HG02763 (cell line): ENCODE results near the gene RERE.
A peak's percentile ranks its signal among the peaks of the same experiment; 100 is the strongest.

Source experiments
- ATAC-seq: cut with Tn5 transposase; IDR thresholded peaks from one replicate; pipeline ENCODE4 v1.9.1; 2021; ENCODE audit warnings: mild to moderate bottlenecking, moderate library complexity; ENCODE audit not compliant: unreplicated experiment

Gene RERE

DNA sequence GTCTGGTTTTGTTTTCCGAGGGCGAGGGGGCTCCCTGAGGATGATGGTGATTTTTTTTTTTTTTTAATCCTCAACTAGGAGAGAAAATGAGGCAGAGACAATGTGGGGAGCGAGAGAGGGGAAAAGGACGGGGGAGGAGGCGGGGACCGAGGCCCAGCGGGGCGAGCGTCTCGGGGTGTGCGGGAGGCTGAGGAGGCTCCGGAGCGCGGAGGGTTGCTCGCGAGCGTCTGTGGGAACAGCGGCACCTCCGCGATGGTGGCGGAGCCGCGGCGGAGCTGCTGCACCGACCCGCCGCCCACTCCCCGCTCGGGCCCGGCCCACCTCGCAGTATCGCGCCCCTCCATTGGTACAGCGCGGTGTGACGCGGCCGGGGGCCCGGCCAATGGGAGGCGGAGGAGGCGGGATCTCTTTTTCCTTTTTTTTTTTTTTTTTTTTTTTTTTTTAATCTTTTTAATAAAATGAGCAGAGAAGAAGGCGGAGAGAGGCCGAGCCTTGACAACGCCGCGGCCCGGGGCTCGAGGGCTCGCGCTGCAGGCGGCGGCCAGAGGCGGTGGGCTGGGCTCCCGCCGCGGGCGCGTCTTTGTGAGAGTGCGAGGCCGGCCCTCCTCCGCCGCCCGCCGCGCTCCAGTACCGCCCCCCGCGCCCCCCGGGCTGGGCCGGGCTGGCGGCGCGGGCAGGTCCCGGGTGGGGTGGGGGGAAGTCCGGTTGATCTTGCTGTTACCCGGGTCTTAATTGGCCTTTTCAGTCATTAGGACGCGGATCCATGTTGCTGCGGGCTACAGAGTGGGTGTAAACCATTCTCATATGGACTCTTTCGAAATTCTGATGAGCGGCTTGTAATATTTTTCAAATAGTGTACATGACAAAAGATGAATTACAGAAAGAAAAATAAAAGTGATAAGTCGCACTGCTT lies at the start of gene RERE:
TSS of gene RERE (minus strand) at position 229 of the 913 bp plus-strand sequence.
- ATAC-seq: peak; percentile 93

DNA sequence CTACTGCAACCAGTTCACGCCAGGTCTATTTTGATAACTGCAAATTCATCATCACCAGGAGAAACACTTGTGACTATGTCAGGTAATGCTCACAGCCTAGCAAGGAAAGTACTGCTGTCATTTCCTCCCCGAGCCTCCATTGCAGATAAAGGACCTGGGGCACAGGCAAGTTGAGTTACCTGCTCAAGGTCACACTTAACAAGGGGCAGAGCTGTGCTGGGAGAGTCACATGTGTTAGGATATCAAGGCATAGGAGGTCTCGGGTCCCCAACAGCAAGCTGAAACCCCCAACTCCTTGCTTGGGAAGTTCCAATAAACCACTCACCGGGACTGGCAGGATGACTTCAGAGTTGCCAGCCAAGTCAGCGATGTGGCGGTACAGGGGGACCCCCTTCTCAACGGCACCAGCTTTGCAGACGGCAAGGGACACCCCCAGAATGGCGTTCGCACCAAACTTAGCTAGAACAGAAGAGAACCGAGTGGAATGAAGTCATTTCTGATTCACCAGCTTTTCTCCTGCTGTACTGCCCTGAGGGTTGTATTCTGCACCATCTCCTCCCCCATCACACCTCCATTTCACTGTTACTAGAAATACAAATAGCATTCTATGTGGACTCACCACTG lies 49.5 kb upstream of the RERE start:
- ATAC-seq: no peak

DNA sequence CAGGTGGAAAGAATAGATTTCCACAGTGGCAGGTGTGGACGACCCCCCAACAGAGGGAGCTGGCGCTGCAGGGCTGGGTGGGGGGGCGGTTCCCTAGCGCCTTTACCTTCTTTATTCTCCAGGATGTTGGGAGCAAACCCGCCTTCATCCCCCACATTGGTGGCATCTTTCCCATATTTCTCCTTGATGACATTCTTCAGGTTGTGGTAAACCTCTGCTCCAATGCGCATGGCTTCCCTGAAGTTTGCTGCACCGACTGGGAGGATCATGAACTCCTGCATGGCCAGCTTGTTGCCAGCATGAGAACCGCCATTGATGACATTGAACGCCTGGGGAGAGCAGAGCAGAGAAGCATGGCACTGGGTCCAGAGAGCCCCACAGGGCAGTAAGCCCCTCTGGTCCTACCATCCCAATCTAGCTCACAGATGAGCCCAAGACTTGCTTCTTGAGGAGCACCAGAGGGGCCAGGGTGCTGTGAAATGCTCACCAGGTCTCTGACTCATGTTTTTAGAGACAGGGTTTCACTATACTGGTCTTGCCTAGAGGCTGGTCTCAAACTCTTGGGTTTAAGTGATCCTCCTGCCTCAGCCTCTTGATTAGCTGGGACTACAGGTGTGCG lies 48.8 kb upstream of the RERE start:
- no peak for ATAC-seq

DNA sequence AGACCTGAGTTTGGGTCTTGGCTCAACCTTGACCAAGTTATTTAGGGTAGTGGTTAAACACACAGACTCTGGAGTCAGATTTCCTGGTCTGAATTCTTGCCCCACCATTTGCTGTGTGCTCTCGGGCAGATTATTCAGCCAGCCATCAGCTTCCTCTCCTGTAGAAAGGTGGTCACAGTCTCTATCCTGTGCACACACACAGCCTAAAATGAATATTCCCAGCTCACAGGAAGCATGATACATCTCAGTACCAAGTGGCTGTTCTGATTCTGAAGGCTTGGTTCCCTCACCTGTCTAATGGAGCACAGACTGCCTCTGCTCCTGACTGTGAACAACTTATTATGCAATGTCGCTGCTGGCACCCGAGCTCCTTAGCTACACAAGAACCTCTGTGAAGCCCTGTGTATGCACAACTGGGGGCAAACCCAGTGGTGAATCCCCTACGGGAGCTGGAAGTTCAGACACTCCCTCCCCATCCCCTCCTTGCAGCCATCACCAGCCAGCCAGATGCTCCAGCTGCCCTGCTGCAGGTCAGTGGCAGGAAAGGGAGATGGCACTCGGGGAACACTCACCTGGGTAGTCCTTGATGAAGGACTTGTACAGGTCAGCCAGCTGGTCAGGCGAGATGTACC lies 47.4 kb upstream of the RERE start:
- no peak for ATAC-seq

DNA sequence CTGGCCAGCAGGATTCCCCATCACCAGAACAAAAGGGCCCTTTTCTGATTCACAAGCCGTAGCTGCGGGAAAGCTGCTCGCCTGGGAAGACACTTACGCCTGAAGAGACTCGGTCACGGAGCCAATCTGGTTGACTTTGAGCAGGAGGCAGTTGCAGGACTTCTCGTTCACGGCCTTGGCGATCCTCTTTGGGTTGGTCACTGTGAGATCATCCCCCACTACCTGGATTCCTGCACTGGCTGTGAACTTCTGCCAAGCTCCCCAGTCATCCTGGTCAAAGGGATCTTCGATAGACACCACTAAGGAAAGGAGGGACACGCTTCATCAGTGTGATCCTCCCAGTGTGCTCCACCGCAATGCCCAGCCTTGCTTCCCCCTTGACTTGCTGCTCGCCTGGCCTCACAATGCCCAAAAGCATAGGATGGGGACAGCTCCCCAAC lies 46.4 kb upstream of the RERE start:
- ATAC-seq: no peak

DNA sequence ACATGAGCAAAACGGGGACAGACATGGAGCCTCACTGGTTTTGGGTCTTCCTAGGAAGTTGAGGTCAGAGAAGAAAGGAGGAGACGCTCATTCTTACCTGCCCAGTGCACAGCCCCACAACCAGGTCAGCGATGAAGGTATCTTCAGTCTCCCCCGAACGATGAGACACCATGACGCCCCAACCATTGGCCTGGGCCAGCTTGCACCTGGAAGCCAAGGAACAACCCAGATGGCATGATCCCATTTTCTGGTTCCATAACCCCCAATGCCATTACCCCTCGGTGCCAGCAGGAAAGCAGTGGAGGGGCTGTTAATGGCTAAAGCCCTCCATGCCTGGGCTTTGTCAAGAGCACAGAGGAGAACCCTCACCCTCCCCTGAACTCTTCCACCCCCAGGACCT lies 45.7 kb upstream of the RERE start:
- no peak for ATAC-seq

DNA sequence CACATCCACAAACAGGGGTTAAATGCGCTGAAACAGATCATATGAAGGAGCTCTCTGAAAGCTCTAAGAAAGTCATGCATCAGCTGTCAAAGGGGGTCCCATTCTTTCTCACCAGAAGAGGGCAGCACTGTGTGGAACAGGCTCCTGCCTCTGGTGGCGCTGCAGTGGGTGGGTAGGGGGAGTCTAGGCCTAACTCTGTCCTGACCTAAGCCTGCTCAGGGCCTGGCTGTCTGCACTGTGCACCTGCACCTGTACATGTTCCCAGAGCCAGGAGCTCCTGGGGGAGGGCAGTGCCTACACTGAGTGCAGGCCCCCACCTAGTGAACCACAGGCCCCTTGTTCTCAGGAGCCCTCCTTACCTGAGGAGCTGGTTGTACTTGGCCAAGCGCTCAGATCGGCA lies 45.1 kb upstream of the RERE start:
- ATAC-seq: no peak

DNA sequence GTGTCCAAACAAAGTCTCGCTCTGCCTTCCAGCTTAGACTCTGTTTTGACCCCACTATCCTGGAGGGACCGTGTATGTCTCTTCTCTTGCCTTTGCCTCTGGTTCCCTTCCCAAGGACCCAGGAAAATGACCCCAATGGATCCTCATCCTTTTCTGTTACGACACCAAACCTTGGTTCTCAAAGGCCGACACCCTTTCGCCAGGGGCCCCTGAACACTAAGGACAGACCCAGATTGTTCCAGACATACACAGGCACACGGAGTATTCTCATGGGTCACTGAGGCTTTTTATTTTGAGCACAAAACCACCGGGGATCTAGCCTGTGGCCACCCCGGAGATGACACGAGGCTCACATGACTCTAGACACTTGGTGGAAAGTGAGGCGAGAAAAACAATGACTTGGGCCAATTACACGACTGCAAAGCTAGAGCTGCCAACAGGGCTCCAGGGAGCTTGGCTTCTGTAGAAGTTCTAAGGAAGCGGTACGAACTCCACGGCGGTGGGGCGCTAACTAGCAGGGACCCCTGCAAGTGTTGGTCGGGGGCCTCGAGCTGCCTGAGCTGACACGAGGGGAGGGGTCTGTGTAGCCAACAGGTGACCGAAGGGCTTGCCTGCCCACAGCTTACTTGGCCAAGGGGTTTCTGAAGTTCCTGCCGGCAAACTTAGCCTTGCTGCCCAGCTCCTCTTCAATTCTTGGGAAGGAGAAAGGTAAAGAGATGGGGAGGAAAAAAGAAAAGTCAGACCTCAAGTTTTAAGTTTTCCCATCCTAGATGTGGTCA lies 43.5 kb upstream of the RERE start:
- no peak for ATAC-seq

DNA sequence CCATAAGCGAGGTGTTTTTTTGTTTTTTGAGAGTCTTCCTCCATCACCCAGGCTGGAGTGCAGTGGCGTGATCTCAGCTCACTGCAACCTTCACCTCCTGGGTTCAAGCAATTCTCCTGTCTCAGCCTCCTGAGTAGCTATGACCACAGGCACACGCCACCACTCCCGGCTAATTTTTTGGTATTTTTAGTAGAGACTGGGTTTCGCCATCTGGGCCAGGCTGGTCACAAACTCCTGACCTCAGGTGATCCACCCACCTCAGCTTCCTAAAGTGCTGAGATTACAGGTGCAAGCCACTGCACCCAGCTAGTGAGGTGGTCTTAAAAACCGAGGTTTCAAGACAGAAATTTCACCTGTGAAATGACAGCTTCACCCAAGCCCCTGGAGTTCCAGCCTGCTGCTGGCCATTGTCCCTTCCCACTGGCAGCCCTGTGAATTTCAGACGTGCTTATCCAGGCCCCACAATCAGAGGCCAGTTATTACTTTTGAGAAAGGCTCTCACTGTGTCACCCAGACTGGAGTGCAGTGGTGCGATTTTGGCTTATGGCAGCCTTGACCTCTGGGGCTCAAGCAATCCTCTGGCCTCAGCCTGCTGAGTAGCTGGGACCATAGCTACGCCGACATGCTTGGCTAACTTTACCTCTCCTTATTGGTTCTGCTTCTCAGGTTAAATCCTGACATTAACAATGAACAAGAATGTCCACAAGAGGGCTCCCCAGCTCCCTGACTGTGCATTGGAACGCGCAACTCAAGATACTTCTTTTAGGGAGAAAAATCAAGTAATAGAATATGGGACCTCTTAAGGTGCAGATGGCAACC lies 41.7 kb upstream of the RERE start:
- ATAC-seq: no peak

DNA sequence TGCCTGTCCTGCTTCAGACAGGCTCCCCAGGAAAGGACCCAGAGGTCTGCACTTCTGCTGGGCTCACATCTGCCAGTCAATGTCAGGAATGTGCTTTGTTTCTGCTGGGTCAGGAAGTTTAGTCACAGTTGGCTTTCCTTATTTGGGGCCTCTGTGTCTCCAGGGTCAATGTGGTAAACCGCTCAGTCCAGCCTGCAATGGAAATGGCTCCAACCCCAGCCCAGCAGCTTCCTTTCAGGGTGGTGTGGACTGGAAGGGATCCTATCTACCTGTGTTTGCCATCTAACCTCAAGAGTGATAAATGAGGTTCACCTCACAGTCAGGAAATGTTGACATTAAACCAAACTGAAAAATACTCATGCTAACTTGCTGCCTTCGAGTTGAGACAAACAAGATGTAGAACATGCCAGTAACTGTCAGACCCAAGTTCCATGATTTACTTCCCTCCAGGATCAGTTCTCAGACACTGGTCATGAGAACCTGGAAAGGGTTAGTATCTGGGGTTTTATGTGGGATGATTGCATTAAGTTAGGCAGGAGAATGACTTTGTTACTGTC lies 40.8 kb upstream of the RERE start:
- ATAC-seq: no peak

DNA sequence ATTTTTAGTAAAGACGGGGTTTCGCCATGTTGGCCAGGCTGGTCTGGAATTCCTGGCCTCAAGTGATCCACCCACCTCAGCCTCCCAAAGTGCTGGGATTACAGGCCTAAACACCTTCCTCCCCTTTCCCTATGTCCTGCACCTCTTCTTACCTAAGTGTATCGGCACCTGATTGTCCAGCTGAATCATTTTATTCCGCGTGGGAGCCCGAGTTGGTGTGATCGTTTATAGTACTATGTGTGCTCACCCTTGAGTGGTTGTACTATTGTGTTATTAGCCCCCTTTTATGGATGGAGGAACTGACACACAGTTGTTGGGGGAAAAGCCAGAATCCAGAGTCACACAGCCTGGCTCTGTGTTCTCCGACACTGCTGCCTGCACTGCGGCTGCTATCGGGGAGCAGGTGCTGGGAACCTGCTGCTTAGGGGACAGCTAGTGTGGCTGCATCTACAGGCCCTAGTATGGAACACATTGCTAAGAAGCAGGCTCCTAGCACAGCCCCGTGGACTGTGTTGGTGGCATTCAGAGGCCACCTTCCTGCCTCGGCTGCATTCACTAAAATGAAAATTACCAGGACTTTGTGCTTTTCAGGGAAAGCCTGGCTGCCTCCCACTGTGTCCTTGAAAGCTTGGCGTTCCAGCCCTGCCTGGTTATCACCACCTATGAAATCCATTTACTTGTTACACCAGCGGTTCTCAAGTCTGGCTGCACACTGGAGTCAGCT lies 39.4 kb upstream of the RERE start:
- no peak for ATAC-seq

DNA sequence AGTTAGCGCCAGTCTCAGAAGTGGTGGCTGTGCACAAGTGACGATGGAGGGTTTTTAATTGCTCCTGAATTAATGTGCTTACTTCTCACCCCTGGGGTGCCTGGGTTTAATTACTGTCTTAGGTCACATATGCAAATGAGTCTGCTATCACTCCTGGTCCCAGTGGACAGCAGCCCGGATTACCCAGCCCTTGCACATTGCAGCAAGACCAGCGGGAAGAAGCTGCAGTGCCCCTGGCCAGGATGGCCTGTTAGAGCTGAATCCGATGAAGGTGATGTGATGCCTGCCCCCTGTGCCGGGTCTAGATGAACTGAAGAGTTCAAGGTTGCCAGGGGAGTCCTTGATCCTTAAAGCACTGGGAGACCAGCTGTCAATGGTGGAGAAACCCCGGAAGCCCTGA lies 36.8 kb upstream of the RERE start:
- ATAC-seq: no peak

DNA sequence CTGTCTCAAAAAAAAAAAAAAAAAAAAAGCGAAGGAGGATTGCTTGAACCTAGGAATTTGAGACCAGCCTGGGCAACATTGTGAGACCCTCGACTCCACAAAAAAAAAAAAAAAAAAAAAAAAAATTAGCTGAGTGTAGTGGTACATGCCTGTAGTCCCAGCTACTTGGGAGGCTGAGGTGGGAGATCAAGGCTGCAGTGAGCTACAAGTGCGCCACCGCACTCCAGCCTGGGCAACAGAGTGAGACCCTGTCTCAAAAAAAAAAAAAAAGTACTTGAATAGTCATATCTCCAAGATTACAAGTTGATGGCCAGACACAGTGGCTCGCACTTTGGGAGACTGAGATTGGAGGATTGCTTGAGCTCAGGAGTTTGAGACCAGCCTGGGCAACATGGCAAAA lies 33.6 kb upstream of the RERE start:
- ATAC-seq: no peak

DNA sequence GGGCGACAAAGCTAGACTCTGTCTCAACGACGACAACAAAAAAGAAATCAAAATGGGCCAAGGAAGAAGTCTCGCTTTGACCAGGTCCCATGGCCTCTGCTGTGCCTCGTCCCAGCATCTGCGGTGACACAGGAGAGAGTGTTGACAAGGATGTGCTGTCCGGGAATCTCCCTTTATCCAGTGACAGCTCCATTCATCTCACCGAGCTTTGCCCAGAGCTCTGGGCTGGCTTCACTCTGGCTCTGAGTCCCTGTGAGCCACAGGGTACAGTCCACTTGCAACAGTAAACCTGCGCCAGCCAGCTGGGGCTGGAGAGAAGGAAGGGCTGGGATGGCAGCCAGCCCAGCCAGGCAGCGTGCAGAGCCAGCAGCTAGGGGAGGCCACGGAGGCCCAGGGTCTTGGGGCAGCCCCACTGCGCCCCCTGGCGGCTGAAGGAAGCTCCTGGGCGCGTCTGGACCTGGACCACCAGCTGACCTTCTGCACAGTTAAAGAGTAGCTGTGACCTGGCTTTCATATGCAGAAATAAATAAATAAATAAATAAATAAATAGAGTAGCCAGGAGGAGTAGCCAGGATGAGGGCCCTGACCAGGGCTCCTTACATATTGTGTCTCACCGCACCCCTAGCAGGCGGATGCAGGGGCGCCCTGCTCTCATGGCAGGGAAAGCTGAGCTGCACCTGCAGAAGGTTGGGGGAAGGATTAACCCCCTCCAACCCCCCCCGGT lies 31.4 kb upstream of the RERE start:
- ATAC-seq: peak; percentile 51

DNA sequence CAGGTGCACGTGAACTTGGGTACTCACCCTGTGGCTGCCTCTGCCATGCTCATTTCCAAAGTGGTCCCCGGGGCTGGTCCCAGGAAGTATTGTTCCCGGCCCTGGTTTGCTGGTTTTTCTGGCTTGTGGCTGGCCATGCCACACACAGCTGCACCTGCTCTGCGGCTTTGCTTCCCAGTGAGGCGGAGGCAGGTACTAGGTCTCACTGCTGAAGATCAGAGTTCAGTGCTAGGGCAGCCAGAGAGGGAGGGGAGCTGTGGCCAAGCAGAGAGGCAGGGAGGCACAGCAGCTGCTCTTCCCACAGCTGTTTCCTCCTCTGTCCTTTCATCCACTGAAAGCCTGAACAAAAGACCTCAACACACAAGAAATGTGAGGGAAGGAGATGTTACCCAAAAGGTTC lies 30.6 kb upstream of the RERE start:
- ATAC-seq: no peak

DNA sequence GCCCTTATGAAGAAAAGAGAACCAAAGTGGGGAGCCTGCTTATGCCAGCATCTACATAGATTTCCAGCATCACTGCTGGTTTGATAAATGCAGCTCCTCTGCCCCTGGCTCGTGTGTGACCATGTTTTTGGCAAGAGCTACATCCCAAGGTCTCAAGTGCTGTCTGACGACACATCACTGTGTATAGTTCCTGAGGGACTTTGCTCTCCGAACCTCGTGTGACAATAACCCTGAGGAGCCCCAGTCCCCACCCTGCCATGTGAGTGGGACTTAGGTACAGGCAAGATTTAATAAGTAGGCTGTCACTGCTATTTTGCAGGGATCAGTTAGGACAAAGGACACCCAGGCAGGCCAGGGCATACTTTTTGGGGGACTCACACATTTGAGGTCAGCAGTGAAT lies 28.8 kb upstream of the RERE start:
- no peak for ATAC-seq

DNA sequence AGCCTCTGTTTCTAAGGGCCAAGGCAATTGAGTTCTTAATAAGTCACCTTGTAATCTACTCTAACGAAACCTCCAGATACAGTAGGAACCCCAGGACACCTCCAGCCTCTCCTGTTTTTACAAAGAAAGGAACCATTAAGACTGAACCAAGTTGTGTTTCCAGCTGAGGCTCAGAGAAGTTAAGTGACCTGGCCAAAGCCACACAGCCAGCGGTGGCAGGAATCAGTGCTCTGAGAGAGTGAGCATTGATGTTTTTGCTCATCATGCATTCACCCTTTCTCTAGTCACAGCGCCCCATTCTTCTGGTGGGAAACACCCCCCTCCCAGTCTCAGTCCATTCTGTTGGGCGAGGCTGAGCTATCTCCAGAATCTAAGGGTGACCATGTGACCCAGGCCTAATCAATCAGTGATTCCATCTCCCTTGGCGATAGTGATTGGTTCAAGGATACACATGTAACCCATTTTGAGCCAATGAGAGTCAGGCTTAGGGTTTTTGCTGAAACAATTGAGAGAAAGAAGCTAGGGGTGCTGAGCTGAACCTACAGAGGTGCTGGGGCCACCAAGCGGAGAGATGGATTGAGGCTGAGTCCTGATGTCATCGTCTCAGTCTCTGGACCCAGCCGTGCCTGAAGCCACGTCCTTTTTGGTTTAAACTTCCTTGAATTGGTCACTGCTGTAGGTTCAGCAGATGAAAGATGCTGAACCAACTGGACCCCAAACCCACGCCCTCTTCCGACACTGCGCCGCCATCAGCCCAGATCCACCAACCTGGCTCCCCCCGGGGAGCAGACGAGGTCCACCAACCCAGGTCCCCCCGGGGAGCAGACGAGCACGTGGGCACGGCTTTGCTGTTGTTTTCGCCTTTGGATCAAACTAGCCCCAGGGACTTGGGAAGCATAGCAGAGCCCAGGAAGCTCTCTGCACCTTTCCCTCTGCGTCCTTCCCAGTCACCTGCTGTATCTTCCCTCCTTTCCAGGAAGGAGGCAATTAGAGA lies 28.0 kb upstream of the RERE start:
- no peak for ATAC-seq
